IMR-90 (cell line): ENCODE measurements around the gene GAB1. TPM values are rescaled to one million over a fixed set of nuclear protein-coding genes. Genes with fewer than 3 reads are reported as not detected.

ENCODE experiments used
- ATAC-seq: fragments of 200-7000 bp; cut with Tn5 transposase; 2 replicates; pipeline ENCODE4 v1.9.1; 2020; ENCODE audit warnings: low read depth, mild to moderate bottlenecking, moderate library complexity
- BruUV-seq: library from RNA; stranded (reverse); fragments of 400-500 nt; replicated peaks from 2 replicates; lab custom pipeline; 2021; lab: Mats Ljungman, UMichigan
- CTCF ChIA-PET: fragments of 300-600 bp; formaldehyde crosslinking; extraction: SDS; loops from one replicate; lab custom pipeline; 2021; ENCODE audit warnings: antibody characterized with exemption; lab: Yijun Ruan, JAX
- POLR2A ChIA-PET: fragments of 300-600 bp; sonication (Branson Sonifier 250); formaldehyde crosslinking; loops from one replicate; lab custom pipeline; 2022; ENCODE audit warnings: antibody characterized with exemption; ENCODE audit not compliant: unreplicated experiment; lab: Charles Lee
- DNase-seq: peaks from one replicate; pipeline ENCODE4 v3.0.0; 2013
- H2AFZ ChIP-seq: replicated peaks from 2 replicates; pipeline ENCODE3; 2013; ENCODE audit warnings: low read length, mild to moderate bottlenecking; ENCODE audit not compliant: poor library complexity
- H2AK5ac ChIP-seq: 2 replicates; pipeline ENCODE4 v1.6.1; 2013; ENCODE audit warnings: low read depth, low read length, inconsistent platforms
- H2AK9ac ChIP-seq: replicated peaks from 2 replicates; pipeline ENCODE3; 2013; ENCODE audit warnings: mild to moderate bottlenecking, low read depth, low read length, moderate library complexity; ENCODE audit not compliant: poor library complexity
- H2BK120ac ChIP-seq: 2 replicates; pipeline ENCODE4 v1.6.1; 2013; ENCODE audit warnings: low read depth, low read length, inconsistent platforms
- H2BK15ac ChIP-seq: 3 replicates; pipeline ENCODE4 v1.6.1; 2013; ENCODE audit warnings: low read depth, low read length, inconsistent platforms
- H2BK20ac ChIP-seq: 2 replicates; pipeline ENCODE4 v1.6.1; 2013; ENCODE audit warnings: low read depth, mild to moderate bottlenecking, inconsistent platforms, low read length, moderate library complexity
- H2BK5ac ChIP-seq: 2 replicates; pipeline ENCODE4 v1.6.1; 2013; ENCODE audit warnings: mild to moderate bottlenecking, low read depth, low read length, inconsistent platforms; ENCODE audit not compliant: poor library complexity, severe bottlenecking
- H3K14ac ChIP-seq: replicated peaks from 2 replicates; pipeline ENCODE4 v1.6.1; 2013; ENCODE audit warnings: low read depth, low read length, inconsistent platforms
- H3K18ac ChIP-seq: 2 replicates; pipeline ENCODE4 v1.6.1; 2013; ENCODE audit warnings: low read depth, low read length, control low read depth
- H3K23ac ChIP-seq: 2 replicates; pipeline ENCODE4 v1.6.1; 2013; ENCODE audit warnings: low read depth, low read length, inconsistent platforms
- H3K27ac ChIP-seq: 2 replicates; pipeline ENCODE4 v1.5.1; 2013; ENCODE audit warnings: mild to moderate bottlenecking, control low read depth, low read length; ENCODE audit not compliant: insufficient read depth
- H3K27me3 ChIP-seq: 2 replicates; pipeline ENCODE4 v1.6.1; 2013; ENCODE audit warnings: low read length; ENCODE audit not compliant: control insufficient read depth, insufficient read depth
- H3K36me3 ChIP-seq: 2 replicates; pipeline ENCODE4 v1.6.1; 2013; ENCODE audit warnings: low read length, mixed read lengths; ENCODE audit not compliant: control insufficient read depth, insufficient read depth
- H3K4ac ChIP-seq: 2 replicates; pipeline ENCODE4 v1.6.1; 2013; ENCODE audit warnings: low read depth, low read length, inconsistent platforms
- H3K4me1 ChIP-seq: 2 replicates; pipeline ENCODE4 v1.6.1; 2013; ENCODE audit warnings: low read length, mixed read lengths; ENCODE audit not compliant: control insufficient read depth, insufficient read depth
- H3K4me2 ChIP-seq: 2 replicates; pipeline ENCODE4 v1.6.1; 2013; ENCODE audit warnings: low read depth, mild to moderate bottlenecking, control low read depth, low read length, moderate library complexity
- H3K4me3 ChIP-seq: 2 replicates; pipeline ENCODE4 v1.5.1; 2013; ENCODE audit warnings: low read depth, mild to moderate bottlenecking, control low read depth, low read length, moderate library complexity; ENCODE audit not compliant: insufficient read depth
- H3K56ac ChIP-seq: 2 replicates; pipeline ENCODE4 v1.6.1; 2013; ENCODE audit warnings: low read length, inconsistent platforms; ENCODE audit not compliant: insufficient read depth; ENCODE audit errors: extremely low read depth
- H3K79me1 ChIP-seq, 2 experiments: 2 replicates each; pipeline ENCODE4 v1.6.1; 2013; ENCODE audit warnings: low read length in 2 of 2, inconsistent platforms in 1 of 2, low read depth in 1 of 2
- H3K9ac ChIP-seq: 2 replicates; pipeline ENCODE4 v1.6.1; 2013; ENCODE audit warnings: low read depth, low read length, control low read depth
- H3K9me1 ChIP-seq: 2 replicates; pipeline ENCODE4 v1.6.1; 2013; ENCODE audit warnings: low read length, inconsistent platforms; ENCODE audit not compliant: insufficient read depth
- H3K9me3 ChIP-seq: 2 replicates; pipeline ENCODE4 v1.6.1; 2013; ENCODE audit warnings: low read length; ENCODE audit not compliant: control insufficient read depth, insufficient read depth
- H4K20me1 ChIP-seq: 2 replicates; pipeline ENCODE4 v1.6.1; 2013; ENCODE audit warnings: low read length, inconsistent platforms; ENCODE audit not compliant: insufficient read depth
- H4K5ac ChIP-seq: 2 replicates; pipeline ENCODE4 v1.6.1; 2013; ENCODE audit warnings: mild to moderate bottlenecking, low read depth, low read length, control low read depth
- H4K8ac ChIP-seq, 2 experiments: 2 replicates each; pipeline ENCODE4 v1.6.1; 2013; ENCODE audit warnings: low read depth in 2 of 2, low read length in 2 of 2, control low read depth in 1 of 2, inconsistent platforms in 1 of 2
- H4K91ac ChIP-seq: 2 replicates; pipeline ENCODE4 v1.6.1; 2013; ENCODE audit warnings: low read depth, low read length, inconsistent platforms; ENCODE audit not compliant: insufficient read depth
- MXI1 ChIP-seq: IDR thresholded peaks from 2 replicates; pipeline ENCODE4 v1.6.1; 2012; ENCODE audit warnings: low read depth, mild to moderate bottlenecking, low read length, moderate library complexity, borderline replicate concordance
- SMC3 ChIP-seq: fragments of 150-350 bp; IDR thresholded peaks from 2 replicates; pipeline ENCODE4 v1.6.1; 2016; ENCODE audit warnings: low read depth, mild to moderate bottlenecking, antibody characterized with exemption, low read length, moderate library complexity
- WGBS, 2 experiments: methylation state at CpG; one replicate each; pipeline versions ENCODE4 v1.1.5 to v1.1.7; 2013; ENCODE audit warnings: missing lambda C conversion rate in 2 of 2; ENCODE audit not compliant: insufficient read length in 1 of 2; ENCODE audit errors: extremely low coverage in 2 of 2; 5-methylcytosine and 5-hydroxymethylcytosine counted together
- dilution Hi-C: fragments of 300-500 bp; cut with HindIII; formaldehyde crosslinking; loops from one replicate; pipeline ENCODE4 v1.14.3; 2018; ENCODE audit warnings: low sequenced_read_pairs; ENCODE audit not compliant: unreplicated experiment
- in situ Hi-C: fragments of 300-500 bp; cut with MboI; formaldehyde crosslinking; loops from 3 replicates; pipeline ENCODE4 v1.14.3; 2019; ENCODE audit warnings: low sequenced_read_pairs, inconsistent platforms, mixed read lengths
- intact Hi-C: fragments of 100-400 bp; cut with micrococcal nuclease; formaldehyde crosslinking; loops from 2 replicates; pipeline ENCODE4 v1.10.0; 2022
- polyA plus RNA-seq, 3 experiments: library from polyadenylated mRNA; depleted of rRNA; stranded (reverse); fragments of >200 nt; gene quantifications; 2 replicates each; pipeline ENCODE4 v1.2.3, GENCODE V29; 2012; ENCODE audit warnings: low replicate concordance in 1 of 3
- total RNA-seq: library from RNA; depleted of rRNA; stranded (reverse); fragments of >200 nt; gene quantifications from 2 replicates; pipeline ENCODE4 v1.2.3, GENCODE V29; 2012

The GAB1 gene
- total and polyA plus RNA-seq, 2 of the 4 experiments (the other 2 are of a cell fraction) = 2.8 to 12.0 TPM

- no peak overlapping the region for H4K5ac ChIP-seq
- H3K4me2 ChIP-seq = no peak overlapping the region
- H3K9me1 ChIP-seq = peaks cover 11% of the 10 kb centered on the region
- POLR2A ChIA-PET = no interaction called here
- no peak overlapping the region for H2BK20ac ChIP-seq
- H2BK15ac ChIP-seq = no peak overlapping the region
- no peak overlapping the region for H3K27ac ChIP-seq
- dilution Hi-C loops (no loop called here), intact Hi-C loops (no loop called here), in situ Hi-C loops (no loop called here)
- BruUV-seq = no TSS peak
- H3K27me3 ChIP-seq = no peaks in the 10 kb centered on the region
- no peak for ATAC-seq
- no CpG with 5 or more reads among the region's 4 CpGs for WGBS, 2 experiments
- no peak overlapping the region for H3K4me3 ChIP-seq
- H2BK120ac ChIP-seq = no peak overlapping the region
- H3K9me3 ChIP-seq = no peaks in the 10 kb centered on the region
- H3K18ac ChIP-seq = no peak overlapping the region
- DNase-seq = no peak
- H4K8ac ChIP-seq = no peak overlapping the region
- H3K56ac ChIP-seq = no peak overlapping the region
- H4K20me1 ChIP-seq = no peaks in the 10 kb centered on the region
- H3K79me1 ChIP-seq = peaks cover 22 to 51% of the 10 kb centered on the region in 2 experiments
- H3K14ac ChIP-seq = no peak overlapping the region
- TF ChIP-seq SMC3 (no peak), MXI1 (no peak)
- no peak overlapping the region for H2AK9ac ChIP-seq
- CTCF ChIA-PET = interaction anchor here (0.6 kb wide), 1 partner anchor 205 kb away, joined by 3 read pairs; no protein-coding TSS in a partner anchor
- H3K23ac ChIP-seq = no peak overlapping the region
- peaks cover 12% of the 10 kb centered on the region for H3K4me1 ChIP-seq
- no peak overlapping the region for H4K91ac ChIP-seq
- no peak overlapping the region for H2AK5ac ChIP-seq
- H3K4ac ChIP-seq = no peak overlapping the region
- no peak overlapping the region for H2AFZ ChIP-seq
- H3K36me3 ChIP-seq = no peaks in the 10 kb centered on the region
- H2BK5ac ChIP-seq = no peak overlapping the region
- no peak overlapping the region for H3K9ac ChIP-seq
These were observed 66.8 kb downstream of the GAB1 start for GRCh38 chr4:143403553-143403820.
